Measurements from ENCODE around the gene POP7.

DNA sequence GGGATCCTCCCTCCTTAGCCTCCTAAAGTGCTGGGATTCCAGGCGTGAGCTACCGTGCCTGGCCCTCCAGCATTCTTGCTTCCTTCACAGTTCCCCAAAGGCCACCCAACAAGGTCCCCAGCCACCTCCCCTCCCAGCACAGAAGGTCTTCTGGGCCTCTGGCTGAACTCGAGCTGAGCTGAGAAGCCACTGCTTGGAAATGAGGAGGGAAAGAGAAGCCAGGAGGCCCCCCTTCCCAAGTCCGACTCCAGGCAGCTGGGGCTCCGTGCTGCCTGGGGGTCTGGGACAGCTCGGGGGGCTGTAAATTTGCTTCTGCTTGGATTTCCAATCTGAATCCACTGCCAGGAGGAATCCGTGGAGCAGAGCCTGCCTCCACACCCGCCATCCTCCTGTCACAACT, 8.8 kb downstream of the POP7 start:
- TF ChIP-seq POLR2AphosphoS5 (IDR thresholded peaks at IDR 0.05) (no peak), EP300 (IDR thresholded peaks at IDR 0.05; ENCODE audit: low read depth) (no peak), POLR2A (IDR thresholded peaks at IDR 0.05) (no peak)
- TF ChIP-seq, protein P1, sequence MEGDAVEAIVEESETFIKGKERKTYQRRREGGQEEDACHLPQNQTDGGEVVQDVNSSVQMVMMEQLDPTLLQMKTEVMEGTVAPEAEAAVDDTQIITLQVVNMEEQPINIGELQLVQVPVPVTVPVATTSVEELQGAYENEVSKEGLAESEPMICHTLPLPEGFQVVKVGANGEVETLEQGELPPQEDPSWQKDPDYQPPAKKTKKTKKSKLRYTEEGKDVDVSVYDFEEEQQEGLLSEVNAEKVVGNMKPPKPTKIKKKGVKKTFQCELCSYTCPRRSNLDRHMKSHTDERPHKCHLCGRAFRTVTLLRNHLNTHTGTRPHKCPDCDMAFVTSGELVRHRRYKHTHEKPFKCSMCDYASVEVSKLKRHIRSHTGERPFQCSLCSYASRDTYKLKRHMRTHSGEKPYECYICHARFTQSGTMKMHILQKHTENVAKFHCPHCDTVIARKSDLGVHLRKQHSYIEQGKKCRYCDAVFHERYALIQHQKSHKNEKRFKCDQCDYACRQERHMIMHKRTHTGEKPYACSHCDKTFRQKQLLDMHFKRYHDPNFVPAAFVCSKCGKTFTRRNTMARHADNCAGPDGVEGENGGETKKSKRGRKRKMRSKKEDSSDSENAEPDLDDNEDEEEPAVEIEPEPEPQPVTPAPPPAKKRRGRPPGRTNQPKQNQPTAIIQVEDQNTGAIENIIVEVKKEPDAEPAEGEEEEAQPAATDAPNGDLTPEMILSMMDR (IDR thresholded peaks at IDR 0.05), result no peak
